ENCODE measurements around the gene CBX2. TPM values are rescaled to one million over a fixed set of nuclear protein-coding genes. Genes with fewer than 3 reads are reported as not detected.

CBX2 gene
- polyA plus RNA-seq, 1 of the 3 experiments (the other 2 are of a cell fraction): 22.4 TPM

DNA sequence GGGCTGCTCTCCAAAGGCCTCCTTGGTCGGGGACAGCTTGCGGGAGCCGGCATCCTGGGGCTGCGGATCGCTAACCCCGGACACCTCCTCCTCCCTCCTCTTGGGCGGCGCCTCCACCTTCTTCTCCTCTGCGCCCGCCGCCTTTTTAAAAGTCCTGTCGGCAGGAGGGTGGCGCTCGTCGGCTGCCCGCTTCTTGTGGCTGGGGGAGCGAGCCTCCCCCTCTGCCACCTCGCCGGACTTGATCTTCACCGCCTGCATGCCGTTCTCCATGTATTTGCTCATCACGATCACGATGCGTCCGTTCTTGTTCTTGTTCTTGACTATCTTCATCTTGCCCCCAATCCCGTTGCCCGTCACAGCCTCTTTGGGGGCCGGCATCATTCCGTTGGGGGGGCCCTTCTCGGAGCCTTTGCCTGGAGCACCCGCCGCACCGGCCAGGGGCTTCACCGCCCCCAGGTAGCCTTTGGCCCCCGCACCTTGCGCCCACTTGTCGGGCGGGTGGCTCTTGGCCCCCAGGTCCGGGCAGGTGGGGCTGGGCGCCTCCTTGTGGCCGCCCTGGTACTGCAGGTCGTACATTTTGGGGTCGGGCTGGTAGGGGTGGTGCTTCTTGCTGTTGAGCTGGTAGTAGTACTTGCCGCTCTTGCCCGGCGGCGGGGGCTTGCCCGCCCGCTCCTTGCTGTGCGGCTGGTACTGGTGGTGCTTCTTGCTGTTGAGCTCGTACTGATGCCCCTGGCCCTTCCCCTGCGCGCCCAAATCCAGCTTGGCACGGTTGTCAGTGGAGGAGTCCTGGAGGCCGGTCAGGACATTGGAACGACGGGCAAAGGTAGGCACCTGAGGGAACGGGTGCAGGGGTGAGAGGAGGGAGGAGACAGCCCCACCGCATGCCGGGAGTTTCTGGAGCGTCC, 56.9 kb downstream of the CBX2 start:
- 92% methylated on average over 57 of the region's 61 CpGs for WGBS (ENCODE audit: low lambda C conversion rate)
- POLR2A ChIA-PET: interaction anchor here (0.9 kb wide), 1 partner anchor 23 kb away, joined by 3 read pairs; no protein-coding TSS in a partner anchor
- peak; percentile 84 for DNase-seq
- H3K9me2 ChIP-seq: no peaks in the 10 kb centered on the region
- peaks cover 15 to 28% of the 10 kb centered on the region in 2 experiments for H3K36me3 ChIP-seq (replicated peaks in 1 of 2; ENCODE audit: control insufficient read depth in 1 of 2, insufficient read depth in 2 of 2, low read length in 1 of 2)
- peaks cover 36% of the 10 kb centered on the region for H3K79me2 ChIP-seq (ENCODE audit: insufficient read depth)
- no peak overlapping the region for H2AFZ ChIP-seq (ENCODE audit: low read depth)
- no peak overlapping the region for H3K4me2 ChIP-seq
- H3F3A ChIP-seq (replicated peaks; ENCODE audit: insufficient read depth): peaks cover 24% of the 10 kb centered on the region
- TF ChIP-seq RAD21 (IDR thresholded peaks at IDR 0.05; ENCODE audit: low read length): peak; percentile 64
- TF ChIP-seq, protein P1, sequence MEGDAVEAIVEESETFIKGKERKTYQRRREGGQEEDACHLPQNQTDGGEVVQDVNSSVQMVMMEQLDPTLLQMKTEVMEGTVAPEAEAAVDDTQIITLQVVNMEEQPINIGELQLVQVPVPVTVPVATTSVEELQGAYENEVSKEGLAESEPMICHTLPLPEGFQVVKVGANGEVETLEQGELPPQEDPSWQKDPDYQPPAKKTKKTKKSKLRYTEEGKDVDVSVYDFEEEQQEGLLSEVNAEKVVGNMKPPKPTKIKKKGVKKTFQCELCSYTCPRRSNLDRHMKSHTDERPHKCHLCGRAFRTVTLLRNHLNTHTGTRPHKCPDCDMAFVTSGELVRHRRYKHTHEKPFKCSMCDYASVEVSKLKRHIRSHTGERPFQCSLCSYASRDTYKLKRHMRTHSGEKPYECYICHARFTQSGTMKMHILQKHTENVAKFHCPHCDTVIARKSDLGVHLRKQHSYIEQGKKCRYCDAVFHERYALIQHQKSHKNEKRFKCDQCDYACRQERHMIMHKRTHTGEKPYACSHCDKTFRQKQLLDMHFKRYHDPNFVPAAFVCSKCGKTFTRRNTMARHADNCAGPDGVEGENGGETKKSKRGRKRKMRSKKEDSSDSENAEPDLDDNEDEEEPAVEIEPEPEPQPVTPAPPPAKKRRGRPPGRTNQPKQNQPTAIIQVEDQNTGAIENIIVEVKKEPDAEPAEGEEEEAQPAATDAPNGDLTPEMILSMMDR (IDR thresholded peaks at IDR 0.05): peak; percentile 92
- no peak for TF ChIP-seq GABPA (IDR thresholded peaks at IDR 0.05; ENCODE audit: low read depth)
- TF ChIP-seq RXRA (IDR thresholded peaks at IDR 0.05; ENCODE audit: borderline replicate concordance, low read depth): no peak
- TF ChIP-seq FOXJ3 (CRISPR knock-in tag; IDR thresholded peaks at IDR 0.05): 0 out of 2 replicates have a peak, but pooled peaks have one; percentile 21
- no peak for TF ChIP-seq FOXM1 (IDR thresholded peaks at IDR 0.05; ENCODE audit: low read depth)
- peak; percentile 66 for TF ChIP-seq SMC3 (IDR thresholded peaks at IDR 0.05; ENCODE audit: low read depth, low read length)
- peaks cover 2% of the 10 kb centered on the region for H3K27me3 ChIP-seq (ENCODE audit: insufficient read depth)
- H3K27ac ChIP-seq (ENCODE audit: low read depth in 2 of 2, low read length in 1 of 2): no peak overlapping the region; a peak in 1 of 4 replicates
- no peaks in the 10 kb centered on the region for H3K9me3 ChIP-seq
- CTCF ChIA-PET: interaction anchor here (0.5 to 7.1 kb wide), 38 partner anchors 8 to 267 kb away, joined by 3 to 65 read pairs (median 4); partner anchors contain the start of genes CBX2, CBX4, CBX8 and GAA
- H3K9ac ChIP-seq: no peak overlapping the region
- peaks cover 46% of the 10 kb centered on the region for H4K20me1 ChIP-seq (ENCODE audit: insufficient read depth)
- no peak overlapping the region for H3K4me3 ChIP-seq (ENCODE audit: low read depth in 2 of 2, low read length in 1 of 2)
- peaks cover 15 to 46% of the 10 kb centered on the region in 2 experiments for H3K4me1 ChIP-seq (ENCODE audit: control insufficient read depth in 1 of 2, insufficient read depth in 2 of 2, low read depth in 1 of 2, low read length in 1 of 2)

DNA sequence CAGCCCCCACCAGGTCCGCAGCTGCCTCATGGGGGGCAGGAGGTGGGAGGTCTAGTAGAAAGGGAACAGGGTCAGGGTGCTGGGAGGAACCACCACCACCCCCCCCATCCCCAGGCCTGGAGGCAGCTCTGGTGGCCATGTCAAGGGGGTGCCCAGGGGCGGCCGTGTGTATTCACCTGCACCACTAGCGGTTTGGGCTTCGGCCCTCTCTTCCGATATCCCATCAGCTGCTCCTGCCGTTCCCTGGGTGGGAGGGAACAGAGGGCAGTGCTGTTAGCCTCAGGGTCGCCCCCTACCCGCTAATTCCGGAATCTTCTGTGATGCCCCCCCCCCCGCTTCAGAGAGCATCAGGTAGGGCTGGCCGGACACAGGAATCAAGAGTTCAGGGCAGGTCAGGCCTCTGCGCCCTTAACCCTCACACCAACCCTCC, 57.5 kb downstream of the CBX2 start:
- Histone ChIP-seq H3K9me3 (no peaks in the 10 kb centered on the region), H3K79me2 (ENCODE audit: insufficient read depth) (peaks cover 36% of the 10 kb centered on the region), H4K20me1 (ENCODE audit: insufficient read depth) (peaks cover 46% of the 10 kb centered on the region), H3K4me3 (ENCODE audit: low read depth in 2 of 2, low read length in 1 of 2) (no peak overlapping the region), H3K27ac (ENCODE audit: low read depth in 2 of 2, low read length in 1 of 2) (no peak overlapping the region; a peak in 1 of 4 replicates), H3K4me1 (ENCODE audit: control insufficient read depth in 1 of 2, insufficient read depth in 2 of 2, low read depth in 1 of 2, low read length in 1 of 2) (peaks cover 20 to 51% of the 10 kb centered on the region in 2 experiments), H3K27me3 (ENCODE audit: insufficient read depth) (peaks cover 9% of the 10 kb centered on the region), H3K36me3 (replicated peaks in 1 of 2; ENCODE audit: control insufficient read depth in 1 of 2, insufficient read depth in 2 of 2, low read length in 1 of 2) (peaks cover 15 to 28% of the 10 kb centered on the region in 2 experiments), H3K4me2 (no peak overlapping the region), H3K9me2 (no peaks in the 10 kb centered on the region), H3F3A (replicated peaks; ENCODE audit: insufficient read depth) (peaks cover 23% of the 10 kb centered on the region), H2AFZ (ENCODE audit: low read depth) (no peak overlapping the region), H3K9ac (no peak overlapping the region)
- DNase-seq: peak; percentile 65
- POLR2A ChIA-PET: interaction anchor here (0.9 kb wide), 1 partner anchor 24 kb away, joined by 3 read pairs; no protein-coding TSS in a partner anchor
- CTCF ChIA-PET: interaction anchor here (0.6 to 4.8 kb wide), 34 partner anchors 7 to 247 kb away, joined by 3 to 62 read pairs (median 4); partner anchors contain the start of genes CBX2 and CBX8
- WGBS (ENCODE audit: low lambda C conversion rate): 91% methylated on average over 11 of the region's 13 CpGs
- TF ChIP-seq POLR2AphosphoS5 (IDR thresholded peaks at IDR 0.05; ENCODE audit: low read depth, low read length) (no peak), FOXM1 (IDR thresholded peaks at IDR 0.05; ENCODE audit: low read depth) (no peak), ELF1 (IDR thresholded peaks at IDR 0.05) (no peak), MEF2A (IDR thresholded peaks at IDR 0.05; ENCODE audit: borderline replicate concordance, low read depth) (no peak), YY1 (IDR thresholded peaks at IDR 0.05; ENCODE audit: low read depth) (no peak), GABPA (IDR thresholded peaks at IDR 0.05; ENCODE audit: low read depth) (no peak), TAF1 (IDR thresholded peaks at IDR 0.05; ENCODE audit: borderline replicate concordance, low read depth, low read length) (no peak), RXRA (IDR thresholded peaks at IDR 0.05; ENCODE audit: borderline replicate concordance, low read depth) (no peak), TEAD4 (IDR thresholded peaks at IDR 0.05; ENCODE audit: borderline replicate concordance, insufficient read depth) (no peak)
- TF ChIP-seq, protein P2, sequence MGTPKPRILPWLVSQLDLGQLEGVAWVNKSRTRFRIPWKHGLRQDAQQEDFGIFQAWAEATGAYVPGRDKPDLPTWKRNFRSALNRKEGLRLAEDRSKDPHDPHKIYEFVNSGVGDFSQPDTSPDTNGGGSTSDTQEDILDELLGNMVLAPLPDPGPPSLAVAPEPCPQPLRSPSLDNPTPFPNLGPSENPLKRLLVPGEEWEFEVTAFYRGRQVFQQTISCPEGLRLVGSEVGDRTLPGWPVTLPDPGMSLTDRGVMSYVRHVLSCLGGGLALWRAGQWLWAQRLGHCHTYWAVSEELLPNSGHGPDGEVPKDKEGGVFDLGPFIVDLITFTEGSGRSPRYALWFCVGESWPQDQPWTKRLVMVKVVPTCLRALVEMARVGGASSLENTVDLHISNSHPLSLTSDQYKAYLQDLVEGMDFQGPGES (IDR thresholded peaks at IDR 0.05; ENCODE audit: low read depth, low read length): no peak
- TF ChIP-seq, protein P3, sequence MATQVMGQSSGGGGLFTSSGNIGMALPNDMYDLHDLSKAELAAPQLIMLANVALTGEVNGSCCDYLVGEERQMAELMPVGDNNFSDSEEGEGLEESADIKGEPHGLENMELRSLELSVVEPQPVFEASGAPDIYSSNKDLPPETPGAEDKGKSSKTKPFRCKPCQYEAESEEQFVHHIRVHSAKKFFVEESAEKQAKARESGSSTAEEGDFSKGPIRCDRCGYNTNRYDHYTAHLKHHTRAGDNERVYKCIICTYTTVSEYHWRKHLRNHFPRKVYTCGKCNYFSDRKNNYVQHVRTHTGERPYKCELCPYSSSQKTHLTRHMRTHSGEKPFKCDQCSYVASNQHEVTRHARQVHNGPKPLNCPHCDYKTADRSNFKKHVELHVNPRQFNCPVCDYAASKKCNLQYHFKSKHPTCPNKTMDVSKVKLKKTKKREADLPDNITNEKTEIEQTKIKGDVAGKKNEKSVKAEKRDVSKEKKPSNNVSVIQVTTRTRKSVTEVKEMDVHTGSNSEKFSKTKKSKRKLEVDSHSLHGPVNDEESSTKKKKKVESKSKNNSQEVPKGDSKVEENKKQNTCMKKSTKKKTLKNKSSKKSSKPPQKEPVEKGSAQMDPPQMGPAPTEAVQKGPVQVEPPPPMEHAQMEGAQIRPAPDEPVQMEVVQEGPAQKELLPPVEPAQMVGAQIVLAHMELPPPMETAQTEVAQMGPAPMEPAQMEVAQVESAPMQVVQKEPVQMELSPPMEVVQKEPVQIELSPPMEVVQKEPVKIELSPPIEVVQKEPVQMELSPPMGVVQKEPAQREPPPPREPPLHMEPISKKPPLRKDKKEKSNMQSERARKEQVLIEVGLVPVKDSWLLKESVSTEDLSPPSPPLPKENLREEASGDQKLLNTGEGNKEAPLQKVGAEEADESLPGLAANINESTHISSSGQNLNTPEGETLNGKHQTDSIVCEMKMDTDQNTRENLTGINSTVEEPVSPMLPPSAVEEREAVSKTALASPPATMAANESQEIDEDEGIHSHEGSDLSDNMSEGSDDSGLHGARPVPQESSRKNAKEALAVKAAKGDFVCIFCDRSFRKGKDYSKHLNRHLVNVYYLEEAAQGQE (IDR thresholded peaks at IDR 0.05; ENCODE audit: low read depth, low read length): no peak
- TF ChIP-seq, protein P4, sequence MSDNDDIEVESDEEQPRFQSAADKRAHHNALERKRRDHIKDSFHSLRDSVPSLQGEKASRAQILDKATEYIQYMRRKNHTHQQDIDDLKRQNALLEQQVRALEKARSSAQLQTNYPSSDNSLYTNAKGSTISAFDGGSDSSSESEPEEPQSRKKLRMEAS (IDR thresholded peaks at IDR 0.05; ENCODE audit: low read depth): no peak
- TF ChIP-seq, protein P5, sequence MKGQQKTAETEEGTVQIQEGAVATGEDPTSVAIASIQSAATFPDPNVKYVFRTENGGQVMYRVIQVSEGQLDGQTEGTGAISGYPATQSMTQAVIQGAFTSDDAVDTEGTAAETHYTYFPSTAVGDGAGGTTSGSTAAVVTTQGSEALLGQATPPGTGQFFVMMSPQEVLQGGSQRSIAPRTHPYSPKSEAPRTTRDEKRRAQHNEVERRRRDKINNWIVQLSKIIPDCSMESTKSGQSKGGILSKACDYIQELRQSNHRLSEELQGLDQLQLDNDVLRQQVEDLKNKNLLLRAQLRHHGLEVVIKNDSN (IDR thresholded peaks at IDR 0.05; ENCODE audit: borderline replicate concordance, low read depth): no peak

All from SK-N-SH (cell line).